ENCODE measurements around the gene GLO1.
"Not testable (repeated sequence)": the region's sequence is repeated elsewhere in the genome, so short reads cannot be mapped to it uniquely, and the experiment has no call there.

The GLO1 gene

DNA sequence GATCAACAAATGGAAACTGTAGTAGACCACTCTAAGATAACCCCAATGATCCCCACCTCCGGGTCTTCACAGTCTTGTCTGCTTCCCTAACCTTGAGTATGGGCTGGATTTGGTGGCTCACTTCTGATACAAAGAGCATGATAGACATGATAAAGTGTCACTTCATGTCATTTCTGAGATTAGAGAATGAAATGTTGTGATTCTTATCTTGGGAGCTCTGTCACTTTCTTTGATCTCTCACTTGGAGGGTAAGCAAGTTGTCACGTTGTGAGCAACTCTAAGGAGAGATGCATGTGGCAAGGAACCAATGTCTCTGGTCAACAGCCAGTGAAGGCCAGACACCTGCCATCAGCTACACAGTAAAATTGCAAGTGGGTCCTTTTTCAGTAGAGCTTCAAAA, 3.0 kb upstream of the GLO1 start:
- DNase-seq (ENCODE audit: low spot score): no peak

GRCh38 chr6:38703949-38704590, 1.1 kb upstream of the GLO1 start:
- no peak for DNase-seq (ENCODE audit: low spot score)

GRCh38 chr6:38701551-38701950, 1.4 kb downstream of the GLO1 start:
- DNase-seq (ENCODE audit: low spot score): no peak

DNA sequence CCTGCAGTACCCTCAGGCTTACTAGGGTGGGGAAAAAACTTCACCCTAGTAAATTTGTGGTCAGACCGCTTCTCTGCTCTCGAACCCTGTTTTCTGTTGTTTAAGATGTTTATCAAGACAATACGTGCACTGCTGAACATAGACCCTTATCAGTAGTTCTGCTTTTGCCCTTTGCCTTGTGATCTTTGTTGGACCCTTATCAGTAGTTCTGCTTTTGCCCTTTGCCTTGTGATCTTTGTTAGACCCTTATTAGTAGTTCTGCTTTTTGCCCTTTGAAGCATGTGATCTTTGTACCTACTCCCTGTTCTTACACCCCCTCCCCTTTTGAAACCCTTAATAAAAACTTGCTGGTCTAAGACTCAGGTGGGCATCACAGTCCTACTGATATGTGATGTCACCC, 3.2 kb downstream of the GLO1 start:
- DNase-seq (ENCODE audit: low spot score): not testable (repeated sequence)

GRCh38 chr6:38697846-38698245, 5.1 kb downstream of the GLO1 start:
- no peak for DNase-seq (ENCODE audit: low spot score)

DNA sequence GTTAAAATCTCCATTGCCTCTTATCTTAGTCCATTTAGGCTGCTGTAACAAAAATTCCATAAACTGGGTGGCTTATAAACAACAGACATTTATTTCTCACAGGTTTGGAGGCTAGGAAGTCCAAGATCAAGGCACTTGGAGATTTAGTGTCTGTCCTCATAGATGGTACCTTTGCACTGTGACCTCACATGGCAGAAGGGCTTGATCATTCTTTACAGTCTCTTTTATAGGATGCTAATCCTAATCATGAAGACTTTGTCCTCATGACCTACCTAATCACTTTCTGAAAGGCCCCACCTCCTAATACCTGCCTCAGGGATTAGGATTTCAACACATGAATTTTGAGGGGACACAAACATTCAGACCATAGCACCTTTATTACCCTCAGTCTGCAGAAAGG, 6.6 kb downstream of the GLO1 start:
- no peak for DNase-seq (ENCODE audit: low spot score)

DNA sequence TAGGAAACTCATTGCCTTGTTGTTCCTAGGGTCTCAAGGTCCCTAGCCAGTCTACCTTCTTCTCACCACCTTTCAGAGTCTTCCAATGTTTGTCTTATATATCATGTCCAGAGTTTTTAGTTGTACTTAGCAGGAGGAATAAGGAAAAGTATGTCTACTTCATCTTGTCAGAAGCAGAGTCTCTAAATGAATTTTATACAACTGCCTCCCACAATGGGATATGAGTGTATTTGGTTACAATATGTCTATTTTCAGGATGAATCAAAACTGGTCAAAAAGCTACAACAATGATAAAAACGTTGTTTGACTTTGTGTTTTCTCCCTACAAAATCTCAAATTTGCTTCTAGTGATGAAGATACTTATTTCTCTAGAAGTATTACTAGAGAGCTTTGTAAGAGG, 7.0 kb downstream of the GLO1 start:
- DNase-seq (ENCODE audit: low spot score): no peak

- DNase-seq (ENCODE audit: low spot score): no peak
Measured at GRCh38 chr6:38695227-38695900, 7.6 kb downstream of the GLO1 start.

- no peak for DNase-seq (ENCODE audit: low spot score)
Measured at GRCh38 chr6:38688579-38689087, 14.3 kb downstream of the GLO1 start.

- no peak for DNase-seq (ENCODE audit: low spot score)
Measured at GRCh38 chr6:38687549-38687948, 15.4 kb downstream of the GLO1 start.

GRCh38 chr6:38687043-38687353, 15.9 kb downstream of the GLO1 start:
- DNase-seq (ENCODE audit: low spot score): no peak

- no peak for DNase-seq (ENCODE audit: low spot score)
Measured at GRCh38 chr6:38686270-38687042, 16.5 kb downstream of the GLO1 start.

DNA sequence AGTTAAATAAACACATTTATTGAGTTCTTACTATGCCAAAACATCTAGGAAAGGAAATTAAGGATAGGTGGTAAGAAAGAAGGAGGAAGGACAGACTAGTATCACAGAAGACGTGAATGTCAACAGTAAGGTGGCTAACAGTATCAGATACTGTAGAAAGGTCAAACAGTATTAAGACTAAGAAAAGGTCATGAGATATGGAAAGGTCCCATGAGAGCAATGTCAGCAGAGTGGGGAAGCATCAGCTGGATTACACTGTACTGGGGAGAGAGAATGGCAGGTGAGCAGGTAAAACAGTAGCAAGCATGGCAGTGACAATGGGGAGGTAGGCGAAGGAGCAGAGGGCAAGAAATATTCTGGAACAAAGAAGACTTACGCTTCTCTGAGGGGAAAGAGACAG, 18.0 kb downstream of the GLO1 start:
- no peak for DNase-seq (ENCODE audit: low spot score)

GRCh38 chr6:38684237-38684636, 18.7 kb downstream of the GLO1 start:
- no peak for DNase-seq (ENCODE audit: low spot score)

DNA sequence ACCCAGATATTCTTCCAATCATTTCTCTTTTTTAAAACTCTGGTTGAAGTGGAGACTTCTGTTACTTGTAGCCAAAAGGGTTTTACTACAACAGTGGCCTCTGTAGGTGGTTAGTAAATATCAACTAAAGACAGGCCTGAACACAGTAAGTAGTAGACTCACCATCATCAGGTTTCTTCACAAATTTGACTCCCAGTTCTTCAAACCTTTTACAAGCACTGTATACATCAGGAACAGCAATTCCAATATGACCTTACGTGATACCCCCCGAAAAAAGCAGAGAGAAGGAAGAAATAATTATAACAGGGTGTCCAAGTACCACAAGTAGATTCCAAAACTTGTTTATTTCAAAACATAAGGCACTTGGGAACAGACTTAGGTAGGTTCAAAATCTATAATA, 21.1 kb downstream of the GLO1 start:
- DNase-seq (ENCODE audit: low spot score): no peak

DNA sequence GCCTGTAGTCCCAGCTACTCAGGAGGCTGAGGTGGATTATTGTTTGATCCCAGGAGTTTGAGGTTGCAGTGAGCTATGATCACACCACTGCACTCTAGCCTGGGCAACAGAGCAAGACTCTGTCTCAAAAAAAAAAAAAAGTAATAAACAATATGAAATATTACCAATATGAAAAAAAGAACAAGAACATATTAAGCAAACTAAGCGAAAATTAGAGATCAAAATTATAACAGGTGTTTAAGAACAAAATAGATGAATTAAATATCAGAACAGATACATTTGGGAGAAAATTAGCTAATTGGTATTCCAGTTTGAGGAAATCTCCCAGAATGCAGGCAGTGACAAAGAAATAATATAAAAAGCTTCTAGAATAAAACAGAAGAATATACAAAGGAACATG, 23.3 kb downstream of the GLO1 start:
- DNase-seq (ENCODE audit: low spot score): no peak

DNA sequence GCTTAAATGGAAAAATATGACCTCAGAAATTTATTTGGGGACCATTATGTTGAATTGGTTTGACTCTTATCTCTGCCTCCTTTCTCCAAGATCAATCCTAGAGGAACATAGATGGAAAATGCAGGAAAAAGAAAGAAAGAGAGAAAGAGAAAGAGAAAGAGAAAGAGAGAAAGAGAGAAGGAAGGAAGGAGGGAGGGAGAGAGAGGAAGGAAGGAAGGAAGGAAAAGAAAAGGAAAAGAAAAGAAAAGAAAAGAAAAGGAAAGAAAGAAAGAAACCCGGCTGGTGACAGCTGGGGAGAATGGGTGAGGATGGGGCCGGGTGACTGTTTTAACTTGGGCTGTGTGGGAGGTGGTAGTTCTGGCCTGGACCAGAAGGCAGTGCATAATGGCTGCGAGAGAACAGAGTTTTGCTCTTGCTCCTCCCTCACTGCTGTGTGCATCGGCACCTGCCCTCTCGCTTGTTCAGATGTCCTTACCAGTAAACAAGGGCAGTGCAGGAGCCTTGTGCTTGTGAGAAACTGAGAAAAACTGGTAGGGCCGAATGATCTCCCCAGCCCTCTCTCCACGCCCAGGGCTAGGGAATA, 24.7 kb downstream of the GLO1 start:
- DNase-seq (ENCODE audit: low spot score): no peak

- DNase-seq (ENCODE audit: low spot score): no peak
Measured at GRCh38 chr6:38676974-38677544, 25.9 kb downstream of the GLO1 start.

GRCh38 chr6:38676236-38676973, 26.5 kb downstream of the GLO1 start:
- no peak for DNase-seq (ENCODE audit: low spot score)

- DNase-seq (ENCODE audit: low spot score): no peak
Measured at GRCh38 chr6:38673397-38674165, 29.4 kb downstream of the GLO1 start.

DNA sequence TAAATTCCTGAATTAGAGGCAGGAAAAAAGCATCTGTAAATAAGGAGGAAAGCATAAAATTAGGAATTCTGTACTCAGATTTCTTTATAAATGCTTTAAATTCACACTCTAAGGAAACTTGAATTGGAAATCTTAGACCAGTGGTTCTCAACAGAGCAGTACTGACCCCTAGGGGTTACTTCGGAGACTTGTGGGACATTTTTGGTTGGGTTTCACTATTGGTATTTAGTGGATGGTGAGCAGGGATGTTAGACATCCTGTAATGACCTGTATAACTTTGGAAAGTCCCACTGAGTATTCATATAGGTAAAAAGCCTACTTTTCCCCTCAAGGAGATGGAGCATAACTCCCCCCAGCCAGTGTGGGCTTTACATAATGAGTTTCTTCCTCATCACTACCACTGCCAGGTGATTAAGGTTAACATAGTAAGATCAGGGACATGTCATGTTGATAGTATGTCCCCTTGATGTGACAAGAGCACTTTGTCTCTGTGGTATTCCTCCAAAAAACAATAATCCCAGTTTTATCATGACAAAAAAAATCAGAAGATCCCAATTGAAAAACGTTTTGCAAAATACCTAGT, 31.0 kb downstream of the GLO1 start:
- peak; percentile 56 for DNase-seq (ENCODE audit: low spot score)

Measured in CD4-positive, alpha-beta T cell treated with Interleukin-2 at 100 ng/mL for 4 hours (primary cell).